HepG2 (cell line): ENCODE results near the gene GATM. TPM values are rescaled to one million over a fixed set of nuclear protein-coding genes. Genes with fewer than 3 reads are reported as not detected.
A peak's percentile ranks its signal among the peaks of the same experiment; 100 is the strongest.

Experiments used
- DNMT3B ChIP-seq: conservative IDR thresholded peaks from 2 replicates; pipeline ENCODE4 v1.6.1; 2016; ENCODE audit warnings: missing biosample characterization, control low read depth
- FOSL2 ChIP-seq: sonication (generic); formaldehyde crosslinking; IDR thresholded peaks from 2 replicates; pipeline ENCODE4 v1.4.0; 2020; ENCODE audit warnings: missing genetic modification reagents
- MYNN ChIP-seq: sonication (generic); formaldehyde crosslinking; IDR thresholded peaks from 2 replicates; pipeline ENCODE4 v1.4.0; 2020; ENCODE audit warnings: mild to moderate bottlenecking, low read depth, missing genetic modification reagents
- NR2F1 ChIP-seq, 2 experiments: fragments of 450-650 bp in 1 of 2; formaldehyde crosslinking in 1 of 2; IDR thresholded peaks; 2 replicates each; pipeline versions ENCODE4 v1.5.0 to v1.6.1; 2016 to 2020; ENCODE audit warnings: mild to moderate bottlenecking in 1 of 2, missing compliant biosample characterization in 1 of 2, missing genetic modification reagents in 1 of 2, moderate library complexity in 1 of 2
- RFX3 ChIP-seq: IDR thresholded peaks from 2 replicates; pipeline ENCODE4 v1.6.1; 2016; ENCODE audit warnings: missing biosample characterization, missing genetic modification reagents
- SIN3A ChIP-seq: IDR thresholded peaks from 2 replicates; pipeline ENCODE4 v1.6.1; 2011; ENCODE audit warnings: low read depth, mild to moderate bottlenecking, control low read depth, low read length, borderline replicate concordance
- TEAD2 ChIP-seq: sonication (generic); formaldehyde crosslinking; IDR thresholded peaks from 2 replicates; pipeline ENCODE4 v1.9.0; 2021; ENCODE audit warnings: missing genetic modification reagents
- ZBTB4 ChIP-seq: sonication (generic); formaldehyde crosslinking; IDR thresholded peaks from 2 replicates; pipeline ENCODE4 v1.4.0; 2020; ENCODE audit warnings: missing genetic modification reagents, mild to moderate bottlenecking, borderline replicate concordance
- ZHX2 ChIP-seq, 2 experiments: sonication (generic) in 1 of 2; formaldehyde crosslinking in 1 of 2; IDR thresholded peaks; 2 replicates each; pipeline versions ENCODE4 v1.6.1 to v1.9.0; 2014 to 2022; ENCODE audit warnings: antibody characterized with exemption in 1 of 2, borderline replicate concordance in 1 of 2, inconsistent platforms in 1 of 2, low read depth in 1 of 2, missing genetic modification reagents in 1 of 2
- ZKSCAN1 ChIP-seq: fragments of 150-350 bp; IDR thresholded peaks from 2 replicates; pipeline ENCODE4 v1.6.1; 2014; ENCODE audit warnings: low read length
- ZNF253 ChIP-seq: sonication (generic); formaldehyde crosslinking; IDR thresholded peaks from 2 replicates; pipeline ENCODE4 v1.8.0; 2022; ENCODE audit warnings: mild to moderate bottlenecking, missing genetic modification reagents, borderline replicate concordance
- ZNF329 ChIP-seq: sonication (generic); formaldehyde crosslinking; IDR thresholded peaks from 2 replicates; pipeline ENCODE4 v1.9.0; 2021; ENCODE audit warnings: low read depth, mild to moderate bottlenecking, missing genetic modification reagents
- ZNF432 ChIP-seq: sonication (generic); formaldehyde crosslinking; IDR thresholded peaks from 2 replicates; pipeline ENCODE4 v1.5.0; 2020; ENCODE audit warnings: missing genetic modification reagents, mild to moderate bottlenecking, borderline replicate concordance
- ZNF567 ChIP-seq: sonication (generic); formaldehyde crosslinking; IDR thresholded peaks from 2 replicates; pipeline ENCODE4 v1.8.1; 2023; ENCODE audit warnings: mild to moderate bottlenecking, missing genetic modification reagents, borderline replicate concordance
- polyA plus RNA-seq, 8 experiments: library from polyadenylated mRNA; depleted of rRNA in 3 of 8; stranded (reverse) in 7 of 8; unstranded in 1 of 8; fragments of >200 nt; fragmentation: Illumina TruSeq in 4 of 8; extraction: Trizol in 4 of 8; gene quantifications; 2 replicates each; pipeline versions ENCODE4 v1.2.1 to v1.2.3, GENCODE V29; 2011 to 2016; ENCODE audit warnings: low read depth in 4 of 8, missing spikeins in 1 of 8, mixed read lengths in 1 of 8; ENCODE audit not compliant: insufficient read depth in 1 of 8
- total RNA-seq, 5 experiments: library from RNA; depleted of rRNA; stranded (reverse); fragments of >200 nt; fragmentation: Illumina TruSeq; extraction: Trizol; gene quantifications; 2 replicates each; pipeline ENCODE4 v1.2.3, GENCODE V29; 2016; ENCODE audit warnings: low read depth in 1 of 5
- TF ChIP-seq, protein P1 (sequence below): sonication (generic); formaldehyde crosslinking; IDR thresholded peaks from 2 replicates; pipeline ENCODE4 v1.5.0; 2020; ENCODE audit warnings: mild to moderate bottlenecking, missing genetic modification reagents

Gene GATM
- total and polyA plus RNA-seq, 2 of the 13 experiments (the other 11 are each of a cell fraction or from before 2014, with no cell fraction given): 2.1 to 16.8 TPM

GRCh38 chr15:45387380-45388007 is 9.2 kb upstream of the GATM start (continued):
- TF ChIP-seq TEAD2 (CRISPR knock-in tag): no peak
- no peak for TF ChIP-seq DNMT3B
- no peak for TF ChIP-seq ZNF567 (CRISPR knock-in tag)
- no peak for TF ChIP-seq ZHX2 (IDR thresholded peaks at IDR 0.05; ENCODE audit: low read depth)
- TF ChIP-seq ZHX2 (CRISPR knock-in tag; IDR thresholded peaks at IDR 0.05; ENCODE audit: borderline replicate concordance): no peak
- no peak for TF ChIP-seq ZNF432
- no peak for TF ChIP-seq ZNF329
- no peak for TF ChIP-seq ZKSCAN1
- TF ChIP-seq ZNF253 (CRISPR knock-in tag): no peak
- TF ChIP-seq NR2F1 (CRISPR knock-in tag; IDR thresholded peaks at IDR 0.05): 0 out of 4 replicates have a peak, but pooled peaks of 1 of the 2 experiments have one; percentile 23
- no peak for TF ChIP-seq SIN3A
- TF ChIP-seq FOSL2: peak; percentile 36; the same call in 1 of the 2 replicates
- no peak for TF ChIP-seq MYNN
- no peak for TF ChIP-seq RFX3
- TF ChIP-seq, protein P1, sequence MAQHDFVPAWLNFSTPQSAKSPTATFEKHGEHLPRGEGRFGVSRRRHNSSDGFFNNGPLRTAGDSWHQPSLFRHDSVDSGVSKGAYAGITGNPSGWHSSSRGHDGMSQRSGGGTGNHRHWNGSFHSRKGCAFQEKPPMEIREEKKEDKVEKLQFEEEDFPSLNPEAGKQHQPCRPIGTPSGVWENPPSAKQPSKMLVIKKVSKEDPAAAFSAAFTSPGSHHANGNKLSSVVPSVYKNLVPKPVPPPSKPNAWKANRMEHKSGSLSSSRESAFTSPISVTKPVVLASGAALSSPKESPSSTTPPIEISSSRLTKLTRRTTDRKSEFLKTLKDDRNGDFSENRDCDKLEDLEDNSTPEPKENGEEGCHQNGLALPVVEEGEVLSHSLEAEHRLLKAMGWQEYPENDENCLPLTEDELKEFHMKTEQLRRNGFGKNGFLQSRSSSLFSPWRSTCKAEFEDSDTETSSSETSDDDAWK (CRISPR knock-in tag): no peak
- TF ChIP-seq ZBTB4 (CRISPR knock-in tag): no peak
